Karpas-422 (cell line): ENCODE results near the gene NEK6. TPM values are rescaled to one million over a fixed set of nuclear protein-coding genes. Genes with fewer than 3 reads are reported as not detected.

Source experiments
- DNase-seq: peaks from one replicate; pipeline ENCODE4 v3.0.0-alpha.2; 2015
- H2AFZ ChIP-seq: fragments of 200-600 bp; sonication (generic); 2 replicates; pipeline ENCODE4 v1.6.1; 2014; ENCODE audit warnings: antibody characterized with exemption, low read length, mixed read lengths
- H3K27ac ChIP-seq: fragments of 200-600 bp; sonication (generic); 2 replicates; pipeline ENCODE4 v1.5.1; 2014; ENCODE audit warnings: mild to moderate bottlenecking, low read length, moderate library complexity
- H3K27me3 ChIP-seq: fragments of 200-600 bp; sonication (generic); 2 replicates; pipeline ENCODE4 v1.6.1; 2014; ENCODE audit warnings: low read length, mixed read lengths
- H3K36me3 ChIP-seq: fragments of 200-600 bp; sonication (generic); 2 replicates; pipeline ENCODE4 v1.6.1; 2014; ENCODE audit warnings: low read length, mixed read lengths; ENCODE audit not compliant: insufficient read depth
- H3K4me1 ChIP-seq: fragments of 200-600 bp; sonication (generic); 2 replicates; pipeline ENCODE4 v1.6.1; 2014; ENCODE audit warnings: mild to moderate bottlenecking, low read length, mixed read lengths
- H3K4me2 ChIP-seq: fragments of 200-600 bp; sonication (generic); 2 replicates; pipeline ENCODE4 v1.6.1; 2014; ENCODE audit warnings: low read length, low read depth, mild to moderate bottlenecking; ENCODE audit not compliant: poor library complexity, severe bottlenecking
- H3K4me3 ChIP-seq: fragments of 200-600 bp; sonication (generic); 2 replicates; pipeline ENCODE4 v1.5.1; 2014; ENCODE audit warnings: mild to moderate bottlenecking, antibody characterized with exemption, low read length, mixed read lengths
- H3K79me2 ChIP-seq: fragments of 200-600 bp; sonication (generic); 2 replicates; pipeline ENCODE4 v1.6.1; 2014; ENCODE audit warnings: mild to moderate bottlenecking, low read length, mixed read lengths
- H3K9ac ChIP-seq: fragments of 200-600 bp; sonication (generic); 2 replicates; pipeline ENCODE4 v1.6.0; 2014; ENCODE audit warnings: low read length
- H3K9me2 ChIP-seq: fragments of 200-600 bp; sonication (generic), shearing (Covaris generic); replicated peaks from 2 replicates; pipeline ENCODE4 v1.6.0; 2014; ENCODE audit warnings: mild to moderate bottlenecking, low read length, moderate library complexity; ENCODE audit not compliant: insufficient read depth
- H3K9me3 ChIP-seq: fragments of 300-700, 200-600 bp; sonication (generic); 2 replicates; pipeline ENCODE4 v1.6.1; 2014; ENCODE audit warnings: low read length, mixed read lengths
- H4K20me1 ChIP-seq: fragments of 200-600 bp; sonication (generic); 2 replicates; pipeline ENCODE4 v1.6.1; 2014; ENCODE audit warnings: mild to moderate bottlenecking, antibody characterized with exemption, low read length, low read depth; ENCODE audit not compliant: insufficient read depth
- total RNA-seq: library from RNA; depleted of rRNA; stranded (reverse); fragments of >200 nt; shearing (Covaris generic); gene quantifications from 2 replicates; pipeline ENCODE4 v1.2.3, GENCODE V29; 2014; ENCODE audit warnings: low replicate concordance

Gene NEK6
- total RNA-seq, 1 experiment from 2014 or later, result 77.9 TPM

DNA sequence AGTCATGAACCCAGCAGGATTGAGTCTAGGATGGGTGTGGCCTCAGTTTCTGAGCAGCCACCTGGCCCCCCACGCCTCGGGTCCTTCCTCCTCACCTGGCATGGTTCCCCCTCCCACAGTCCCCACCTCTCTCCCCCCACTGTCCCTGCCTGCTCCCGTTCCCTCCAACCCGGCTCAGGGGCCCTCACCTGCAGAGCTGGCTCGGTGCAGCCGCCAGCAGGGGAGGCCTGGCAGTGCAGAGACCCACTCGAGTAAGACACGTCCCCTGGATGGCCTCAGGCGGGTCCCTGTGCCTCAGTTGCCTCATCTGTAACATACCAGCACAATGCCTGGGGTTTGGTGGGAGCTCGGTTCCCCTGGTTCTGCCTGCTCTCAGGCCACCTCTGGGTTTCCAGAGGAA is 66.2 kb downstream of the NEK6 start:
- H4K20me1 ChIP-seq, result peaks cover 28% of the 10 kb centered on the region
- no peak overlapping the region for H3K27ac ChIP-seq
- peaks cover 10% of the 10 kb centered on the region; the same call in 1 of the 2 replicates for H3K79me2 ChIP-seq

DNA sequence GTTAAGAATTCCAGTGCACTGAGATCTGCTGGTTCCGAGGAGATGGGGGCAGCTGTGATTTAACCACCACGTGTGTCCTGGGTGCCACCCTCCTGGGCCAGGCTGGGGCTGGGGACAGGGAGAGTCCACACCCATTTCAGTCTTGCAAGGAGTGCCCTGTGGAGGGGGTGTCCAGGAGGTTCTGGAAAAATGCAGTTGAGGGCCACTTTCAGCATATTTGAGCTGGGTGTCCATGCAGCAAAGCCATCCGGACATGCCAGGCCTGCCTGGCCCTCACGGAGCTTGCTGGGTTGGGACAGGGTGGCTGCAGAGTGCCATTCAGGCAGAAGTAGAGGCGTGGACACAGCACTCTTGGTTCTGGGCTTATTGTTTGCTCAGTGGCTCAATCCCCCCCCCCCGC is 68.1 kb downstream of the NEK6 start:
- no peak for DNase-seq
- H3K9ac ChIP-seq, result no peak overlapping the region
- no peaks in the 10 kb centered on the region for H3K9me2 ChIP-seq
- H3K27me3 ChIP-seq, result no peaks in the 10 kb centered on the region
- H2AFZ ChIP-seq, result no peak overlapping the region
- no peak overlapping the region for H3K4me2 ChIP-seq
- H3K79me2 ChIP-seq, result peaks cover 6% of the 10 kb centered on the region; the same call in 1 of the 2 replicates
- H4K20me1 ChIP-seq, result peaks cover 30% of the 10 kb centered on the region
- H3K27ac ChIP-seq, result no peak overlapping the region
- H3K4me1 ChIP-seq, result no peaks in the 10 kb centered on the region
- H3K9me3 ChIP-seq, result no peaks in the 10 kb centered on the region
- H3K36me3 ChIP-seq, result peaks cover 52% of the 10 kb centered on the region
- no peak overlapping the region for H3K4me3 ChIP-seq

More for the DNA sequence above, 66.2 kb downstream of the NEK6 start:
- H2AFZ ChIP-seq, result no peak overlapping the region
- H3K4me2 ChIP-seq, result no peak overlapping the region
- no peaks in the 10 kb centered on the region for H3K9me2 ChIP-seq
- H3K36me3 ChIP-seq, result peaks cover 41% of the 10 kb centered on the region
- H3K9ac ChIP-seq, result no peak overlapping the region
- DNase-seq, result no peak
- H3K27me3 ChIP-seq, result no peaks in the 10 kb centered on the region
- no peaks in the 10 kb centered on the region for H3K9me3 ChIP-seq
- no peaks in the 10 kb centered on the region for H3K4me1 ChIP-seq
- no peak overlapping the region for H3K4me3 ChIP-seq

DNA sequence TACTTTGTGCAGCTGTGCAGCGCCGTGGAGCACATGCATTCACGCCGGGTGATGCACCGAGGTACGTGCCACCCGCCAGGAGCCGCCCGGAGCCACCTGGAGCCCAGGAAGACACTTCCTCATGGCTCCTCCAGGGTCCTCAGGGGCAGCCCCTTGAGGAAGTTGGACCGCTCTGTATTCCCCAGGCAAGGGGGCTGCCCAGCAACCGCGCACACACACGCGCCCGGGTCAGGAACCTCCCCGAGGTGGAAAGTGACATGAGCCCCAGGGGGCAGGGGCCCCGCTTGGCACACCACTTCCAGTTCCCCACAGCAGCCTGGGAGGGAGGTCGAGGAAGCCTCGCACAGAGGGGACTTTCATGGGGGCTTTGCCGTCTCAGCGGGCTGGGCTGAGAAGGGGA is 68.6 kb downstream of the NEK6 start:
- Histone ChIP-seq H3K9me2 (no peaks in the 10 kb centered on the region), H3K79me2 (peaks cover 6% of the 10 kb centered on the region; the same call in 1 of the 2 replicates), H2AFZ (no peak overlapping the region), H3K36me3 (peaks cover 50% of the 10 kb centered on the region), H3K27me3 (no peaks in the 10 kb centered on the region), H3K9me3 (no peaks in the 10 kb centered on the region), H3K4me2 (no peak overlapping the region), H3K4me1 (no peaks in the 10 kb centered on the region), H3K4me3 (no peak overlapping the region), H4K20me1 (peaks cover 29% of the 10 kb centered on the region), H3K27ac (no peak overlapping the region), H3K9ac (no peak overlapping the region)
- no peak for DNase-seq

DNA sequence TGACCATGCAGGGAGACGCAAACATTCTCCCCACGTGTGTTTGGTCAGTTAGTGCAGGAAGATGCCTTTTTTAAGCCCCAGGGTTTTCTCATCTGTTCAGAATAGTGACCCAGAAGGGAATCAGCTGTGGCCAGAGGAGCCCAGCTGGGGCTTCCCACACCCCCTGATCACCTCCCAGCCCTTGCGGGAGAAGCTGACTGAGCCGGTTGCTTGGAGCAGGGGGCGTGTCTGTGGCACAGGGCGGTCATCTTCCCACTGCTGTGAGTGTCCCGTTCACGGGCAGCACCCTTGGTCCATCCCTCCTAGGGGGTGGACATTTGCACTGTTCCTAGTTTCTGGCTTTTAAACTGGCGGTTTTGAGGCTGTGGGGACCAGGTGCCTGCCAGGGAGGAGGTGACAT is 69.7 kb downstream of the NEK6 start:
- DNase-seq, result no peak
- H3K79me2 ChIP-seq, result no peaks in the 10 kb centered on the region
- peaks cover 46% of the 10 kb centered on the region for H3K36me3 ChIP-seq
- H3K4me2 ChIP-seq, result no peak overlapping the region
- no peaks in the 10 kb centered on the region for H3K27me3 ChIP-seq
- H3K4me1 ChIP-seq, result no peaks in the 10 kb centered on the region
- H3K4me3 ChIP-seq, result no peak overlapping the region
- H2AFZ ChIP-seq, result no peak overlapping the region
- H3K9ac ChIP-seq, result no peak overlapping the region
- no peak overlapping the region for H3K27ac ChIP-seq
- no peaks in the 10 kb centered on the region for H3K9me2 ChIP-seq
- H3K9me3 ChIP-seq, result no peaks in the 10 kb centered on the region
- peaks cover 29% of the 10 kb centered on the region; the same call in 1 of the 2 replicates for H4K20me1 ChIP-seq

DNA sequence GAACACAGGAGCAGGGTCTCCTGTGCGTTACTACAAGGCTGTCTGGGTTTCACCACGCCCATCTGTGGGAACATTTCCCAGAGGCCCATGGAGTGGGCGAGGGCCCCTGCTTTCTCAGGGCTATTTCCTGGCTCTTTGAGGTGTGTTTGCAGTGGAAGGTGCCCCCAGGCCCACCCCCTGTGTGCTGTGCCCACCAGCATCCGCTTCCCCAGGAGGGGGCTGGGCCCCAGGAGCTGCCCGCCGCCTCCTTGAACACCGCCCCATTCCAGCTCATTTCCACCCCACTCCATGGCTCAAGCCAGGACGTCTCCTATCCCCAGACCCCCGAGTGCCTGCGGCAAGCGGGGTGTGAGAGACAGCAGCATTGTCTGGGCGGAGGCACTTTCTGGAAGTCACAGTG is 70.5 kb downstream of the NEK6 start:
- peaks cover 23% of the 10 kb centered on the region; the same call in 1 of the 2 replicates for H4K20me1 ChIP-seq
- peaks cover 38% of the 10 kb centered on the region for H3K36me3 ChIP-seq
- no peak for DNase-seq
- H3K4me2 ChIP-seq, result no peak overlapping the region
- no peak overlapping the region for H2AFZ ChIP-seq
- no peaks in the 10 kb centered on the region for H3K79me2 ChIP-seq
- no peaks in the 10 kb centered on the region for H3K4me1 ChIP-seq
- H3K9me2 ChIP-seq, result no peaks in the 10 kb centered on the region
- H3K27me3 ChIP-seq, result no peaks in the 10 kb centered on the region
- no peaks in the 10 kb centered on the region for H3K9me3 ChIP-seq
- no peak overlapping the region for H3K9ac ChIP-seq
- H3K4me3 ChIP-seq, result no peak overlapping the region
- H3K27ac ChIP-seq, result no peak overlapping the region

DNA sequence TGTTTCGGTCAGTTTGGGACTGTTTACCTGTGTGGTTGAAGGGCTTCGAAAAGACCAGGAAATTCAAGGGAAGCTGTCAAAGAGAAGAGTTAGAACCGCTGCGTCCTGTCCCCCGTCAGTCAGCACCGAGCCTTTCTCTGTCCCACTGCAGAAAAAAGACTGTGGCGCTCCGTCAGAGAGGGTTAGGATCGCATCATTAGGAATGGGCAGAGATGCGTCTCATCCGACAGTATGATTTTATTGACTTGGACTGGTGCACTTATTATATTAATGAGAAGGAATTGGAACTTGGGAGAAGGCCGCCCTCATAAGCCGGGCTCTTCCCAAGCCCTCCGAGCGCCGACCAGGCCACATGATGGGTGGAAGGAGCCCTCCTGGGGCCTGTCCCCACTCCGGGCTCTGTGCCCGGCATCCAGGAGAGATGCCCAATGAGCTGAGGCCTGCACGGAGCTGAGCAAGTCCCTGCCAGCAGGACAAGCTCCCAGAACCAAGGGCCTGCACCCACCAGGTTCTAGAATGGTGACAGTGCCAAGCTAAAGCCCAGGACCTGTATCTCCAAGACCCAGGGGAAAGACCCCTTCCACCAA is 71.5 kb downstream of the NEK6 start:
- Histone ChIP-seq H4K20me1 (peaks cover 23% of the 10 kb centered on the region; the same call in 1 of the 2 replicates), H3K27ac (no peak overlapping the region), H3K4me1 (no peaks in the 10 kb centered on the region), H2AFZ (no peak overlapping the region), H3K27me3 (no peaks in the 10 kb centered on the region), H3K79me2 (no peaks in the 10 kb centered on the region), H3K36me3 (peaks cover 37% of the 10 kb centered on the region), H3K9me2 (no peaks in the 10 kb centered on the region), H3K9ac (no peak overlapping the region), H3K9me3 (no peaks in the 10 kb centered on the region), H3K4me2 (no peak overlapping the region), H3K4me3 (no peak overlapping the region)
- no peak for DNase-seq

DNA sequence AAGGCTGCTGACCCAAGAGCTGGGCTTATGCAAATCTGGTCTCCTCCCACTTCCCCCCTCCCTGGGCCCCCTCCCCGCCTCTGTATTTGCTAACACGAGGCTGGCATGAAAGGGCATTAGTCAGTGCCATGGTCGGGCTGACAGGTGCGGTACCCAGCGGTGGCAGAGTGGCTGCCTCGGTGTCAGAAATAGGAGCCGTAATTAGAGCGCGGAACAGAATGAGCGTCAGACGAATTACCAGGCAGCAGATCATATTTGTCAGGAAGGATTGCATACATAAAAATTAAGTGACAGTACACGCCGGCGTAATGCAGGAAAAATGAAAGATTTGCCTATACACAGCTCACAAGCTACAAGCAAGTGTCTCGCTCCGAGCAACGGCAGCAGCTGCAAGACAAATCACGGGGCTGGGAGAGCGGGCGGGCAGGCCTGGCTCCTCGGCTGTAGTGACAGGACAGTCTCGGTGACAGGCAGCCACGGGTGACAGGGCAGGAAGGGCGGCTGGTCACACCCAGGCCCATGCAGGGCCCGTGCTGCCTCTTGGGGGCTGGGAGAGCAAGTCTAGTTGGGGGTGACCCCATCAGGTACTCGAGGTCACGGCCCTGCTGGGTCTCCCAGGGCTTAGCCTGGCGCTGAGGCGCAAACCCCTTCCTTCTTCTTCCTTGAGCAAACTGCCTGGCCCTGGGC is 72.4 kb downstream of the NEK6 start:
- Histone ChIP-seq H2AFZ (no peak overlapping the region), H3K27ac (no peak overlapping the region), H3K36me3 (peaks cover 40% of the 10 kb centered on the region), H4K20me1 (peaks cover 23% of the 10 kb centered on the region; the same call in 1 of the 2 replicates), H3K9me3 (no peaks in the 10 kb centered on the region), H3K4me1 (no peaks in the 10 kb centered on the region), H3K9ac (no peak overlapping the region), H3K27me3 (no peaks in the 10 kb centered on the region), H3K9me2 (no peaks in the 10 kb centered on the region), H3K4me2 (no peak overlapping the region), H3K79me2 (no peaks in the 10 kb centered on the region), H3K4me3 (no peak overlapping the region)
- DNase-seq, result no peak

DNA sequence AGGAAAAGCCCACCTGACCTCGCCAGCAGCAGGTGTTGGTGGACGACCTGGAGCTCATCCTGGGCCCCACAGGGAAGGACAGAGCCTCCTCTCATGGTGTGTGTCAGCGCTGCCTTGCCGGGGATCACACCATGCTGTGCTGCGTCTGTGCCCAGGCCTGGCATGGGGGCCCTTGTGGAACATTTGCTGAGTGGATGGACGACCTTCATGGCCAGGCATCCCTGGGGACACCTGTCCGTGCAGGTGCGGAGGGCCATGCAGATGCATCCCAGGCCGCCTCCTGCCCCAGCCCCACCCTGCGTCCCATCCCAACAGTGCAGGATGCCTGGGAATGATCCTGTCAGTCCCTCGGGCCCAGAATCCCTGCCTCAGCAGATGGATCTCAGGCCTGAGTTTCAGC is 73.8 kb downstream of the NEK6 start:
- Histone ChIP-seq H3K9me3 (no peaks in the 10 kb centered on the region), H3K27ac (no peak overlapping the region), H3K27me3 (no peaks in the 10 kb centered on the region), H3K4me3 (no peak overlapping the region), H3K36me3 (peaks cover 42% of the 10 kb centered on the region), H2AFZ (no peak overlapping the region), H3K4me2 (no peak overlapping the region), H3K4me1 (no peaks in the 10 kb centered on the region), H3K9me2 (no peaks in the 10 kb centered on the region), H4K20me1 (peaks cover 16% of the 10 kb centered on the region; the same call in 1 of the 2 replicates), H3K79me2 (no peaks in the 10 kb centered on the region), H3K9ac (no peak overlapping the region)
- no peak for DNase-seq
